Activated B cell treated with CpG ODN at 0.5 μM for 24 hours (primary cell): ENCODE measurements around the gene OR2T34. TPM values are rescaled to one million over a fixed set of nuclear protein-coding genes. Genes with fewer than 3 reads are reported as not detected.
"Not testable (repeated sequence)": the region's sequence is repeated elsewhere in the genome, so short reads cannot be mapped to it uniquely, and the experiment has no call there.

Experiments
- ATAC-seq: fragments of 200-7000 bp; cut with Tn5 transposase; one replicate; pipeline ENCODE4 v1.10.0; 2021; ENCODE audit warnings: low read depth, mild to moderate bottlenecking, moderate library complexity
- CTCF ChIA-PET: fragments of 350-600 bp; sonication (Branson Sonifier 250); formaldehyde crosslinking; loops from one replicate; lab custom pipeline; 2021; ENCODE audit warnings: antibody characterized with exemption; lab: Charles Lee
- POLR2A ChIA-PET: fragments of 350-600 bp; sonication (Branson Sonifier 250); formaldehyde crosslinking; loops from one replicate; lab custom pipeline; 2021; ENCODE audit warnings: antibody characterized with exemption; lab: Charles Lee
- DNase-seq: peaks from one replicate; pipeline ENCODE4 v3.0.0; 2022
- H3K27ac Mint-ChIP-seq: one replicate; pipeline ENCODE4 v1.8.0; 2020; ENCODE audit warnings: mixed read lengths
- H3K27me3 Mint-ChIP-seq: one replicate; pipeline ENCODE4 v1.8.0; 2021; ENCODE audit warnings: mixed read lengths
- H3K36me3 Mint-ChIP-seq: one replicate; pipeline ENCODE4 v1.8.0; 2021; ENCODE audit warnings: low read depth, mixed read lengths
- H3K4me1 Mint-ChIP-seq: one replicate; pipeline ENCODE4 v1.8.0; 2021; ENCODE audit warnings: mixed read lengths
- H3K4me3 Mint-ChIP-seq: one replicate; pipeline ENCODE4 v1.8.0; 2020; ENCODE audit warnings: mild to moderate bottlenecking, mixed read lengths
- H3K9me3 Mint-ChIP-seq: one replicate; pipeline ENCODE4 v1.8.0; 2020; ENCODE audit warnings: mixed read lengths
- intact Hi-C: fragments of 100-400 bp; cut with micrococcal nuclease; formaldehyde crosslinking; loops from one replicate; pipeline ENCODE4 v1.15.1; 2024
- total RNA-seq: library from RNA; stranded (reverse); gene quantifications from 2 replicates; pipeline ENCODE4 v1.2.3, GENCODE V29; 2022

Gene OR2T34
- total RNA-seq, 1 donor from 2014 or later: 0.80 TPM

GRCh38 chr1:248537449-248537848 lies 37.1 kb downstream of the OR2T34 start:
- H3K4me1 Mint-ChIP-seq, H3K9me3 Mint-ChIP-seq, H3K36me3 Mint-ChIP-seq, ATAC-seq, POLR2A ChIA-PET, DNase-seq, H3K27me3 Mint-ChIP-seq, CTCF ChIA-PET, H3K4me3 Mint-ChIP-seq, intact Hi-C loops, H3K27ac Mint-ChIP-seq: not testable (repeated sequence)

Other genes starting within 250 kb of the OR2T34 start
- gene OR14C36, start 226.0 kb downstream of the OR2T34 start, total RNA-seq: not detected in 2 replicates
- not detected in 2 replicates for gene OR2T4, start 213.1 kb downstream of the OR2T34 start, total RNA-seq
- gene OR2T6, start 199.0 kb downstream of the OR2T34 start, total RNA-seq: not detected in 2 replicates
- gene OR2T1, start 171.7 kb downstream of the OR2T34 start, total RNA-seq: not detected in 2 replicates
- gene OR2T2, start 129.1 kb downstream of the OR2T34 start, total RNA-seq: 3.2 and 4.1 TPM in 2 replicates
- gene OR2T3, start 101.4 kb downstream of the OR2T34 start, total RNA-seq: 1.00 and 1.5 TPM in 2 replicates
- gene OR2T5, start 86.2 kb downstream of the OR2T34 start, total RNA-seq: not detected in 2 replicates
- 0.59 and 1.00 TPM in 2 replicates for gene OR2G6, start 66.7 kb downstream of the OR2T34 start, total RNA-seq
- 2.0 and 2.1 TPM in 2 replicates for gene OR2T29, start 12.0 kb downstream of the OR2T34 start, total RNA-seq
- gene OR2T10, start 22.9 kb upstream of the OR2T34 start, total RNA-seq: 1.4 and 3.1 TPM in 2 replicates
- gene OR2T11, start 60.3 kb upstream of the OR2T34 start, total RNA-seq: 1.7 and 4.3 TPM in 2 replicates
- gene OR2T35, start 70.5 kb upstream of the OR2T34 start, total RNA-seq: 0.29 and 1.6 TPM in 2 replicates
- 0.22 TPM in 1 of 2 replicates, not detected in the other for gene OR2T27, start 80.8 kb upstream of the OR2T34 start, total RNA-seq
- not detected in 2 replicates for gene OR14I1, start 128.0 kb upstream of the OR2T34 start, total RNA-seq
- not detected in 2 replicates for gene LYPD8, start 181.0 kb upstream of the OR2T34 start, total RNA-seq